Stimulated activated CD4-positive, alpha-beta T cell treated with anti-CD3 and anti-CD28 coated beads, Interleukin-15, amount 100 ng/mL, for 24 hours (primary cell): ENCODE measurements around the gene CNOT1.
A peak's percentile ranks its signal among the peaks of the same experiment; 100 is the strongest.
"Not testable (repeated sequence)": the region's sequence is repeated elsewhere in the genome, so short reads cannot be mapped to it uniquely, and the experiment has no call there.

Experiments used
- DNase-seq: peaks from one replicate; pipeline ENCODE4 v3.0.0-alpha.2; 2020

CNOT1 gene

GRCh38 chr16:58500430-58501241 lies 129.0 kb downstream of the CNOT1 start:
- DNase-seq, result no peak

GRCh38 chr16:58499615-58500351 lies 129.8 kb downstream of the CNOT1 start, which contains the start of gene NDRG4:
Gene NDRG4 (plus strand): TSS chr16:58500143. CDS start chr16:58500249, 106 bp downstream.
- DNase-seq, result peak; percentile 53

- DNase-seq, result no peak
Observed at GRCh38 chr16:58499092-58499511, 130.5 kb downstream of the CNOT1 start.

GRCh38 chr16:58498341-58499091 lies 131.1 kb downstream of the CNOT1 start:
- no peak for DNase-seq

GRCh38 chr16:58497935-58498334 lies 131.7 kb downstream of the CNOT1 start:
- DNase-seq, result no peak

- DNase-seq, result no peak
Observed at GRCh38 chr16:58497468-58497867, 132.2 kb downstream of the CNOT1 start.

- no peak for DNase-seq
Observed at GRCh38 chr16:58495521-58496331, 133.9 kb downstream of the CNOT1 start.

GRCh38 chr16:58494981-58495520 lies 134.6 kb downstream of the CNOT1 start:
- peak; percentile 86 for DNase-seq

- DNase-seq, result no peak
Observed at GRCh38 chr16:58493756-58494431, 135.7 kb downstream of the CNOT1 start.

- DNase-seq, result no peak
Observed at GRCh38 chr16:58492735-58493134, 136.9 kb downstream of the CNOT1 start.

GRCh38 chr16:58492066-58492465 lies 137.6 kb downstream of the CNOT1 start:
- no peak for DNase-seq

GRCh38 chr16:58490539-58490938 lies 139.1 kb downstream of the CNOT1 start:
- not testable (repeated sequence) for DNase-seq

GRCh38 chr16:58490065-58490464 lies 139.6 kb downstream of the CNOT1 start:
- no peak for DNase-seq

GRCh38 chr16:58488531-58488930 lies 141.1 kb downstream of the CNOT1 start:
- no peak for DNase-seq

- peak; percentile 82 for DNase-seq
Observed at GRCh38 chr16:58487566-58488351, 141.9 kb downstream of the CNOT1 start.

GRCh38 chr16:58485184-58485887 lies 144.3 kb downstream of the CNOT1 start:
- no peak for DNase-seq

GRCh38 chr16:58481931-58482330 lies 147.7 kb downstream of the CNOT1 start:
- DNase-seq, result no peak

- no peak for DNase-seq
Observed at GRCh38 chr16:58481226-58481869, 148.3 kb downstream of the CNOT1 start.

GRCh38 chr16:58478427-58478826 lies 151.2 kb downstream of the CNOT1 start:
- no peak for DNase-seq
